ENCODE measurements around the gene HSPA6.

DNA sequence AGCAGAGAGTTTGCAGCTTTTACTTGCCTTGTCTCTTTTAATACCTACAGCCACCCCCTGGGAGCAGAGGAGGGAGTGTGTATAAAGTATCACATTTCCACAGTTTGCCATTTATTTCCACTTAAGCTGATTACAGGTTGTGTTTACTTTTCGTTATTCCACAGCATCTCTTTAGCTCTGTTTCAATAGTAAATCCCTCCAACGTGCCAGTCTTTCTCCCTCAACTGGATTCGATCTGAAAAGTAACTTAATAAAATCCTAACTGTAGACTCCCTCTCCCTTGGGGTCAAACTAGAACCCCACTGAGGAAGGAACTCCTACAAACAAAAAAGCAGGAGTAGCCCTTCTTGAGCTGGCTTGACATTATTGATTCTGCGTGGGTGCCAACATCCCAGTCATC, 22.2 kb upstream of the HSPA6 start:
- TF ChIP-seq, protein P1, sequence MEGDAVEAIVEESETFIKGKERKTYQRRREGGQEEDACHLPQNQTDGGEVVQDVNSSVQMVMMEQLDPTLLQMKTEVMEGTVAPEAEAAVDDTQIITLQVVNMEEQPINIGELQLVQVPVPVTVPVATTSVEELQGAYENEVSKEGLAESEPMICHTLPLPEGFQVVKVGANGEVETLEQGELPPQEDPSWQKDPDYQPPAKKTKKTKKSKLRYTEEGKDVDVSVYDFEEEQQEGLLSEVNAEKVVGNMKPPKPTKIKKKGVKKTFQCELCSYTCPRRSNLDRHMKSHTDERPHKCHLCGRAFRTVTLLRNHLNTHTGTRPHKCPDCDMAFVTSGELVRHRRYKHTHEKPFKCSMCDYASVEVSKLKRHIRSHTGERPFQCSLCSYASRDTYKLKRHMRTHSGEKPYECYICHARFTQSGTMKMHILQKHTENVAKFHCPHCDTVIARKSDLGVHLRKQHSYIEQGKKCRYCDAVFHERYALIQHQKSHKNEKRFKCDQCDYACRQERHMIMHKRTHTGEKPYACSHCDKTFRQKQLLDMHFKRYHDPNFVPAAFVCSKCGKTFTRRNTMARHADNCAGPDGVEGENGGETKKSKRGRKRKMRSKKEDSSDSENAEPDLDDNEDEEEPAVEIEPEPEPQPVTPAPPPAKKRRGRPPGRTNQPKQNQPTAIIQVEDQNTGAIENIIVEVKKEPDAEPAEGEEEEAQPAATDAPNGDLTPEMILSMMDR (IDR thresholded peaks at IDR 0.05) = no peak
- no peak for TF ChIP-seq POLR2A (IDR thresholded peaks at IDR 0.05)
